Osteocyte (in vitro differentiated cells): ENCODE measurements around the gene DAB2IP. TPM values are rescaled to one million over a fixed set of nuclear protein-coding genes. Genes with fewer than 3 reads are reported as not detected.

Experiments used
- DNase-seq: peaks from one replicate; pipeline ENCODE4 v3.0.0; 2021; ENCODE audit warnings: mixed read lengths; ENCODE audit not compliant: unreplicated experiment; ENCODE audit errors: extremely low spot score
- H3K27ac Mint-ChIP-seq: one replicate; pipeline ENCODE4 v1.8.0; 2021; ENCODE audit warnings: mild to moderate bottlenecking, mixed read lengths; ENCODE audit not compliant: unreplicated experiment
- H3K27me3 Mint-ChIP-seq: one replicate; pipeline ENCODE4 v1.8.0; 2021; ENCODE audit warnings: mixed read lengths; ENCODE audit not compliant: unreplicated experiment
- H3K36me3 Mint-ChIP-seq: one replicate; pipeline ENCODE4 v1.8.0; 2021; ENCODE audit warnings: mixed read lengths; ENCODE audit not compliant: unreplicated experiment
- H3K4me1 Mint-ChIP-seq: one replicate; pipeline ENCODE4 v1.8.0; 2021; ENCODE audit warnings: mixed read lengths; ENCODE audit not compliant: unreplicated experiment
- H3K4me3 Mint-ChIP-seq: one replicate; pipeline ENCODE4 v1.8.0; 2021; ENCODE audit warnings: mild to moderate bottlenecking, moderate library complexity, mixed read lengths; ENCODE audit not compliant: unreplicated experiment
- H3K9me3 Mint-ChIP-seq: one replicate; pipeline ENCODE4 v1.8.0; 2021; ENCODE audit warnings: mixed read lengths; ENCODE audit not compliant: unreplicated experiment
- CTCF ChIP-seq: fragments of 200-600 bp; sonication (generic); IDR thresholded peaks from 2 replicates; pipeline ENCODE4 v1.5.0; 2021; ENCODE audit warnings: antibody characterized with exemption, mild to moderate bottlenecking, moderate library complexity
- total RNA-seq: library from RNA; stranded (reverse); gene quantifications from 2 replicates; pipeline ENCODE4 v1.2.1, GENCODE V29; 2021

Gene DAB2IP
- total RNA-seq, 1 donor from 2014 or later, result 43.6 TPM

- H3K27ac Mint-ChIP-seq, result no peak overlapping the region
- H3K9me3 Mint-ChIP-seq, result no peaks in the 10 kb centered on the region
- no peak for TF ChIP-seq CTCF
- no peak for DNase-seq
- H3K4me3 Mint-ChIP-seq, result peak overlapping the region; percentile 79
- H3K27me3 Mint-ChIP-seq, result no peaks in the 10 kb centered on the region
- no peaks in the 10 kb centered on the region for H3K36me3 Mint-ChIP-seq
- peaks cover 28% of the 10 kb centered on the region for H3K4me1 Mint-ChIP-seq
Observed at GRCh38 chr9:121700832-121701419, 49.5 kb downstream of the DAB2IP start.

GRCh38 chr9:121701736-121702261, 50.4 kb downstream of the DAB2IP start:
- TF ChIP-seq CTCF, result no peak
- Mint-ChIP-seq H3K27ac (no peak overlapping the region), H3K4me3 (no peak overlapping the region), H3K4me1 (peaks cover 28% of the 10 kb centered on the region), H3K36me3 (no peaks in the 10 kb centered on the region), H3K9me3 (no peaks in the 10 kb centered on the region), H3K27me3 (no peaks in the 10 kb centered on the region)
- DNase-seq, result no peak

GRCh38 chr9:121703014-121703734, 51.7 kb downstream of the DAB2IP start:
- Mint-ChIP-seq H3K27me3 (no peaks in the 10 kb centered on the region), H3K36me3 (no peaks in the 10 kb centered on the region), H3K9me3 (no peaks in the 10 kb centered on the region), H3K4me3 (no peak overlapping the region), H3K4me1 (peaks cover 28% of the 10 kb centered on the region), H3K27ac (no peak overlapping the region)
- peak; percentile 9 for TF ChIP-seq CTCF
- DNase-seq, result no peak

- H3K27ac Mint-ChIP-seq, result no peak overlapping the region
- H3K9me3 Mint-ChIP-seq, result no peaks in the 10 kb centered on the region
- no peak overlapping the region for H3K4me3 Mint-ChIP-seq
Observed at GRCh38 chr9:121704281-121704680, 52.8 kb downstream of the DAB2IP start.

More at GRCh38 chr9:121704281-121704680, 52.8 kb downstream of the DAB2IP start:
- peaks cover 28% of the 10 kb centered on the region for H3K4me1 Mint-ChIP-seq
- no peaks in the 10 kb centered on the region for H3K27me3 Mint-ChIP-seq
- no peaks in the 10 kb centered on the region for H3K36me3 Mint-ChIP-seq
- no peak for DNase-seq
- no peak for TF ChIP-seq CTCF
